ENCODE data around the gene BICD2. TPM values are rescaled to one million over a fixed set of nuclear protein-coding genes. Genes with fewer than 3 reads are reported as not detected.

Gene BICD2
- total RNA-seq, 2 donors from 2014 or later, result 32.2 to 40.4 TPM

DNA sequence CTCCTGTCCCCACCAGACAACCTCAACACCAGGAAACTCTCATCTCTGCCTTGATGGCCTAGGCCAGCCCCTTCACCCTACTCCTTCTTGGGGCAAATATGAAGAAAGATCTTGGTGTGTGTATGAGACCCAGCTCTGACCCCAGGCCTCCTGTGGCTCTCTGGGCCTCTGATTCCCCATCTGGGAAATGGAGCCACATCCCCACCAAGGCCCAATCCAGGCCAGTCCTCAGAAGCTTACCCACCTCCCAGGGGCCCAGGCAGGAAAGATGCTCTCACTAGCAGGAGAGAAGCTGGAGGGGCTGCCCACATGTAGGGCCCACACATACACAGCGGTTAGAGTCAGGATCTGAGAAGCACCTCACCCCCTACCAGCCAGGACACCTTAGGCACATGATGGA lies 38.9 kb downstream of the BICD2 start:
- Histone ChIP-seq H3K27me3 (no peaks in the 10 kb centered on the region), H3K4me1 (peaks cover 0 to 33% of the 10 kb centered on the region in 2 donors), H3K9me3 (no peaks in the 10 kb centered on the region), H3K4me3 (no peak overlapping the region), H3K36me3 (peaks cover 34% of the 10 kb centered on the region), H3K27ac (no peak overlapping the region)
- TF ChIP-seq, protein P1, sequence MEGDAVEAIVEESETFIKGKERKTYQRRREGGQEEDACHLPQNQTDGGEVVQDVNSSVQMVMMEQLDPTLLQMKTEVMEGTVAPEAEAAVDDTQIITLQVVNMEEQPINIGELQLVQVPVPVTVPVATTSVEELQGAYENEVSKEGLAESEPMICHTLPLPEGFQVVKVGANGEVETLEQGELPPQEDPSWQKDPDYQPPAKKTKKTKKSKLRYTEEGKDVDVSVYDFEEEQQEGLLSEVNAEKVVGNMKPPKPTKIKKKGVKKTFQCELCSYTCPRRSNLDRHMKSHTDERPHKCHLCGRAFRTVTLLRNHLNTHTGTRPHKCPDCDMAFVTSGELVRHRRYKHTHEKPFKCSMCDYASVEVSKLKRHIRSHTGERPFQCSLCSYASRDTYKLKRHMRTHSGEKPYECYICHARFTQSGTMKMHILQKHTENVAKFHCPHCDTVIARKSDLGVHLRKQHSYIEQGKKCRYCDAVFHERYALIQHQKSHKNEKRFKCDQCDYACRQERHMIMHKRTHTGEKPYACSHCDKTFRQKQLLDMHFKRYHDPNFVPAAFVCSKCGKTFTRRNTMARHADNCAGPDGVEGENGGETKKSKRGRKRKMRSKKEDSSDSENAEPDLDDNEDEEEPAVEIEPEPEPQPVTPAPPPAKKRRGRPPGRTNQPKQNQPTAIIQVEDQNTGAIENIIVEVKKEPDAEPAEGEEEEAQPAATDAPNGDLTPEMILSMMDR (IDR thresholded peaks at IDR 0.05), result no peak
- peak; percentile 38 for DNase-seq (ENCODE audit: low spot score)

DNA sequence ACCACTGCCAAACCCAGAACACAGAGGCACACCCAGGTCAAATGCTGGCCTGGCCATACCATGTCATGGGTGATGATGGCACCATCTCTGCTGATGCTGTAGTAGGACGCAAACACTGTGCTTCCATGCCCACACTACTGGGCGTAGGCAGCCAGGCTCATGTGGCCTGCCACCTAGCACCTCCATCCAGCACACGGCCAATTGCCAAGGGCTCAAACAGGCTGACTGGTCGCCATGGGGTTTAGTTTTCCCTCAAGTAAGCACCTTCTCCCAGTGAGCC lies 39.4 kb downstream of the BICD2 start:
- H3K36me3 ChIP-seq, result peaks cover 40% of the 10 kb centered on the region
- peaks cover 0 to 27% of the 10 kb centered on the region in 2 donors for H3K4me1 ChIP-seq
- no peak overlapping the region for H3K27ac ChIP-seq
- H3K27me3 ChIP-seq, result no peaks in the 10 kb centered on the region
- H3K9me3 ChIP-seq, result no peaks in the 10 kb centered on the region
- no peak overlapping the region for H3K4me3 ChIP-seq
- no peak for DNase-seq (ENCODE audit: low spot score)
- TF ChIP-seq, protein P1 (IDR thresholded peaks at IDR 0.05), result no peak

DNA sequence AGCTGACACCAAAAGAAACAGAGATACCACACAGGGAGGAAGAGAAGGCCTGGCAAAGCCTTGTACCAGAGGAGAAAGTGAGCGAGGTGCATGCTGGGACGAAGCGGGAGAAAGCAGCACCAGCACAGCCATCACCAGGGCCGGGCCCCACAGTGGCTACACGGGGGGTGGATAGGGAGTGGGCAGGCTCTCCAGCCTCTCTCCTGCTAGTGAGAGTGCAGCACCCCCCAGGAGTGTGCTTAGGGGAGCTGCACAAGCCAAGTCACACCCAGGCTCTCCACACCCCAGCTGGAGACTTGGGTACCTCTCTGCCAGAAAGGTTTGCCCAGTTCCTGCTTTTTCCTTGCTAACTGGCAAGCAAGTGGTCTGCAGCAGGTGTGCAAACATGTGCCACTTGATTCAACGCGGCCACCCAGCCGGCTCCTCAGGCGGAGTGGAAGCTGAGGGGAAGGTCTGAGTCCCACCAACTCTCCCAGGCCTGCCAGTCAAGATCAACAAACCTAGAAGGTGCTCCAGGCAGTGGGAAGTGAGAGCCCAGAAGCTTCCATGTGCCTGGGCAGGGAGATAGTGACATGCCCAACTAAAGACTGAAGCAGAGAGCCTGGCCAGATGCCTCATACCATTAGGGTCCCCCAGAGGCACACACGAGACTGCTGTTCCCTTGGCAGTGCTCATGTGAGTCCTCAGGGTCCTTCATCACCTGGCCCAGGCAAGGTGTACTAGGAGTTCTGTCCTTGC lies 39.9 kb downstream of the BICD2 start:
- Histone ChIP-seq H3K9me3 (no peaks in the 10 kb centered on the region), H3K27ac (no peak overlapping the region), H3K36me3 (peaks cover 45% of the 10 kb centered on the region), H3K27me3 (no peaks in the 10 kb centered on the region), H3K4me3 (no peak overlapping the region), H3K4me1 (peaks cover 0 to 22% of the 10 kb centered on the region in 2 donors)
- TF ChIP-seq, protein P1 (IDR thresholded peaks at IDR 0.05), result no peak
- peak; percentile 56 for DNase-seq (ENCODE audit: low spot score)

DNA sequence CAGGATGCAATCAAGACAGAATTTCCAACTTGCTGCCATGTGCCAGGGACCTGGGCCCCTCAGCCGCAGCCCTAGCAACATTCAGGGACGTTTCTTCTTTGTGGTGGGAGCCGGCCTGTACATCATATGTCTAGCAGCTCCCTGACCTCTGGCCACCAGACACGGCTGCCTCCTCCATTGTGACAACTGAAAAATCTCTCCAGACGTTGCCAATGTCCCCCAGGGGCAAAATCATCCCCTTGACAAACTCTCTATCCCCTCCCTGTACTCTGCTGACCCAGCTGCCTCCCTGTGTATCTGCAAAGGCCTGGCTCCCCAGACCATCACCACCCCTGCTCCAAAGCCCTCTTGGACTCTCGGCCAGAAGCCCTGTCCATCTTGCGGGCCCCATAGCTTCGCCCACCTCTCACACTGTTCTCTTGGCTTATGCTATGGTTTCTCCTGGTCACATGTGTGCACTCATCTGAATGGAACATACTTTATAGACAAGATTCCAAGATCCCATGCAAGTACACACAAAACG lies 40.8 kb downstream of the BICD2 start:
- TF ChIP-seq, protein P1 (IDR thresholded peaks at IDR 0.05), result no peak
- peak; percentile 28 for DNase-seq (ENCODE audit: low spot score)
- peaks cover 53% of the 10 kb centered on the region for H3K36me3 ChIP-seq

DNA sequence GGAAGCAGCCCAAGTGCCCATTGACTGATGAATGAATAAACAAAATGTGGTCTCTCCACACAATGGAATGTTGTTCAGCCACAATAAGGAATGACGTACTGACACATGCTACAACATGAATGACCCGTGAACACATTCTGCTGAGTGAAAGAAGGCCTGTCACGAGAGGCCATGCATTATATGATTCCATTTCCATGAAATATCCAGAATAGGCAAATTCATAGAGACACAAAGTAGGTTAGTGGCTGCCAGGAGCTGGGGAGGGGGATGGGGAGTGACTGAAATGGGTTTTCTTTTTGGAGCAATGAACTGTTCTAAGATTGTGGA lies 41.4 kb downstream of the BICD2 start:
- no peak overlapping the region for H3K4me3 ChIP-seq
- H3K36me3 ChIP-seq, result peaks cover 53% of the 10 kb centered on the region
- no peaks in the 10 kb centered on the region for H3K27me3 ChIP-seq
- peaks cover 0 to 21% of the 10 kb centered on the region in 2 donors for H3K4me1 ChIP-seq
- H3K9me3 ChIP-seq, result no peaks in the 10 kb centered on the region
- TF ChIP-seq, protein P1 (IDR thresholded peaks at IDR 0.05), result no peak
- no peak overlapping the region for H3K27ac ChIP-seq
- no peak for DNase-seq (ENCODE audit: low spot score)

More for the DNA sequence above, 40.8 kb downstream of the BICD2 start:
- peaks cover 0 to 21% of the 10 kb centered on the region in 2 donors for H3K4me1 ChIP-seq
- H3K4me3 ChIP-seq, result no peak overlapping the region
- H3K9me3 ChIP-seq, result no peaks in the 10 kb centered on the region
- H3K27me3 ChIP-seq, result no peaks in the 10 kb centered on the region
- H3K27ac ChIP-seq, result no peak overlapping the region

Measured in right atrium auricular region (tissue), 2 donors.